HG03520 (cell line): ENCODE results near the gene KRTAP27-1.

Experiments
- ATAC-seq: cut with Tn5 transposase; IDR thresholded peaks from one replicate; pipeline ENCODE4 v1.9.1; 2021; ENCODE audit warnings: mild to moderate bottlenecking, moderate library complexity; ENCODE audit not compliant: unreplicated experiment

Gene KRTAP27-1

GRCh38 chr21:30305136-30305535 is 32.4 kb downstream of the KRTAP27-1 start:
- ATAC-seq, result no peak

GRCh38 chr21:30289215-30289614 is 48.3 kb downstream of the KRTAP27-1 start, which contains the start of gene KRTAP25-1:
Gene KRTAP25-1, minus strand, starts transcription at chr21:30289514. Its CDS starts 24 bp downstream, at chr21:30289490.
- ATAC-seq, result no peak
